SK-N-MC (cell line): ENCODE measurements around the gene HAO2.

Experiments used
- EZH2 ChIP-seq: fragments of 200-600 bp; sonication (generic); IDR thresholded peaks from one replicate; pipeline ENCODE4 v1.6.1; 2017; ENCODE audit warnings: antibody characterized with exemption
- FOXP2 ChIP-seq: optimal IDR thresholded peaks from 2 replicates; pipeline ENCODE3; 2011; ENCODE audit warnings: mild to moderate bottlenecking, moderate library complexity; ENCODE audit not compliant: insufficient read depth; ENCODE audit errors: extremely low read length, control extremely low read depth
- POLR2AphosphoS5 ChIP-seq: IDR thresholded peaks from 2 replicates; pipeline ENCODE4 v1.6.1; 2012; ENCODE audit warnings: mild to moderate bottlenecking, low read depth, low read length, borderline replicate concordance

- TF ChIP-seq EZH2 (no peak), POLR2AphosphoS5 (no peak), FOXP2 (no peak)
Measured at GRCh38 chr1:119345398-119345797, 23.2 kb upstream of the HAO2 start.
